Measurements from ENCODE around the gene RAD51AP1.

GRCh38 chr12:4603946-4604345, 65.3 kb downstream of the RAD51AP1 start:
- no peak for TF ChIP-seq CTCF (IDR thresholded peaks at IDR 0.05; ENCODE audit: insufficient read depth, low read length)
- TF ChIP-seq REST (IDR thresholded peaks at IDR 0.05; ENCODE audit: insufficient replicate concordance, low read depth), result no peak
- no peak for TF ChIP-seq POLR2AphosphoS5 (IDR thresholded peaks at IDR 0.05; ENCODE audit: low read depth)
- no peak for TF ChIP-seq SPI1 (IDR thresholded peaks at IDR 0.05; ENCODE audit: borderline replicate concordance, low read depth)

All from HL-60 (cell line).